H1 (cell line): Measurements from ENCODE around the gene KCNMA1. TPM values are rescaled to one million over a fixed set of nuclear protein-coding genes. Genes with fewer than 3 reads are reported as not detected.

Source experiments
- CTCF ChIA-PET: fragments of 300-600 bp; sonication (Branson Sonifier 250); formaldehyde crosslinking; loops from one replicate; lab custom pipeline; 2021; ENCODE audit not compliant: partially characterized antibody; lab: Charles Lee
- POLR2A ChIA-PET: fragments of 300-600 bp; sonication (Branson Sonifier 250); formaldehyde crosslinking; loops from one replicate; lab custom pipeline; 2021; ENCODE audit warnings: inconsistent platforms; ENCODE audit not compliant: partially characterized antibody; lab: Charles Lee
- DNase-seq, 2 experiments: peaks; one replicate each; pipeline versions ENCODE4 v3.0.0 to v3.0.0-alpha.2; 2010 to 2022; ENCODE audit warnings: low spot score in 2 of 2, low read depth in 1 of 2, mixed read lengths in 1 of 2
- FAIRE-seq: peaks from 2 replicates; lab custom pipeline; 2011; peaks lifted over from hg19 to GRCh38; lab: Jason Lieb, UNC
- H2AFZ ChIP-seq: 2 replicates; pipeline ENCODE4 v1.8.1; 2012; ENCODE audit warnings: low read length, inconsistent platforms
- H2AK5ac ChIP-seq: 2 replicates; pipeline ENCODE4 v1.6.1; 2013; ENCODE audit warnings: low read depth, low read length
- H2BK120ac ChIP-seq: replicated peaks from 2 replicates; pipeline ENCODE3; 2013; ENCODE audit warnings: low read depth, low read length, inconsistent platforms
- H2BK12ac ChIP-seq: 2 replicates; pipeline ENCODE4 v1.6.1; 2013; ENCODE audit warnings: low read depth, low read length
- H2BK15ac ChIP-seq: 2 replicates; pipeline ENCODE4 v1.6.1; 2013; ENCODE audit warnings: low read length
- H2BK20ac ChIP-seq: 2 replicates; pipeline ENCODE4 v1.6.1; 2013; ENCODE audit warnings: low read length
- H2BK5ac ChIP-seq: 2 replicates; pipeline ENCODE4 v1.6.1; 2013; ENCODE audit warnings: low read depth, low read length
- H3K14ac ChIP-seq: 2 replicates; pipeline ENCODE4 v1.6.1; 2013; ENCODE audit warnings: inconsistent platforms; ENCODE audit not compliant: insufficient read length
- H3K18ac ChIP-seq: 2 replicates; pipeline ENCODE4 v1.6.1; 2013; ENCODE audit warnings: low read length; ENCODE audit errors: extremely low read depth
- H3K23ac ChIP-seq: 2 replicates; pipeline ENCODE4 v1.6.1; 2013; ENCODE audit warnings: inconsistent platforms; ENCODE audit not compliant: insufficient read length
- H3K23me2 ChIP-seq: 2 replicates; pipeline ENCODE4 v1.6.1; 2013; ENCODE audit warnings: low read depth, low read length
- H3K27ac ChIP-seq: 2 replicates; pipeline ENCODE4 v1.6.1; 2011; ENCODE audit warnings: low read depth, low read length, inconsistent platforms
- H3K27me3 ChIP-seq, 4 experiments: replicated peaks in 1 of 4; 1 replicate in 1 of 4; 2 replicates in 3 of 4; pipeline versions ENCODE4 v1.6.1 to v1.8.1; 2011 to 2013; ENCODE audit warnings: low read length in 3 of 4, mild to moderate bottlenecking in 3 of 4, inconsistent platforms in 2 of 4, mixed read lengths in 2 of 4, moderate library complexity in 1 of 4; ENCODE audit not compliant: control insufficient read depth in 3 of 4, insufficient read depth in 3 of 4; ENCODE audit errors: extremely low read depth in 1 of 4
- H3K36me3 ChIP-seq, 4 experiments: 2 replicates each; pipeline versions ENCODE4 v1.6.1 to v1.8.1; 2011 to 2013; ENCODE audit warnings: mild to moderate bottlenecking in 4 of 4, low read length in 3 of 4, moderate library complexity in 2 of 4, control low read depth in 1 of 4, inconsistent platforms in 1 of 4; ENCODE audit not compliant: insufficient read depth in 4 of 4, control insufficient read depth in 2 of 4
- H3K4ac ChIP-seq: replicated peaks from 2 replicates; pipeline ENCODE3; 2013; ENCODE audit warnings: low read length, low read depth, mixed read lengths, inconsistent platforms; ENCODE audit not compliant: insufficient read length
- H3K4me1 ChIP-seq, 4 experiments: replicated peaks in 1 of 4; 1 replicate in 1 of 4; 2 replicates in 3 of 4; pipeline versions ENCODE4 v1.6.1 to v1.8.1; 2011 to 2013; ENCODE audit warnings: low read length in 3 of 4, inconsistent platforms in 2 of 4, mixed read lengths in 1 of 4; ENCODE audit not compliant: insufficient read depth in 4 of 4, control insufficient read depth in 3 of 4
- H3K4me2 ChIP-seq, 2 experiments: 2 replicates each; pipeline versions ENCODE4 v1.6.1 to v1.8.1; 2011 to 2013; ENCODE audit warnings: low read depth in 2 of 2, low read length in 2 of 2, control low read depth in 1 of 2, inconsistent platforms in 1 of 2, mild to moderate bottlenecking in 1 of 2; ENCODE audit not compliant: insufficient read depth in 1 of 2
- H3K4me3 ChIP-seq, 4 experiments: fragments of 200-600, 300-600 bp in 1 of 4; sonication (generic), shearing (Covaris generic), sonication (Bioruptor Twin) in 1 of 4; 2 replicates each; pipeline versions ENCODE4 v1.5.1 to v1.8.1; 2011 to 2016; ENCODE audit warnings: low read length in 4 of 4, low read depth in 3 of 4, control low read depth in 2 of 4, inconsistent platforms in 2 of 4, mild to moderate bottlenecking in 2 of 4, mixed read lengths in 1 of 4, moderate library complexity in 1 of 4; ENCODE audit not compliant: insufficient read depth in 2 of 4; ENCODE audit errors: extremely low read depth in 1 of 4
- H3K56ac ChIP-seq: replicated peaks from 2 replicates; pipeline ENCODE3; 2013; ENCODE audit warnings: low read depth, mild to moderate bottlenecking, mixed read lengths, low read length, inconsistent platforms; ENCODE audit not compliant: insufficient read length
- H3K79me1 ChIP-seq: 2 replicates; pipeline ENCODE4 v1.6.1; 2013; ENCODE audit warnings: low read depth, low read length, control low read depth
- H3K79me2 ChIP-seq, 2 experiments: 2 replicates each; pipeline versions ENCODE4 v1.6.1 to v1.8.1; 2012 to 2013; ENCODE audit warnings: low read length in 2 of 2, mild to moderate bottlenecking in 2 of 2, inconsistent platforms in 1 of 2; ENCODE audit not compliant: insufficient read depth in 2 of 2, control insufficient read depth in 1 of 2
- H3K9ac ChIP-seq, 4 experiments: replicated peaks in 1 of 4; 1 replicate in 1 of 4; 2 replicates in 3 of 4; pipeline versions ENCODE4 v1.6.1 to v1.8.1; 2011 to 2013; ENCODE audit warnings: low read depth in 3 of 4, low read length in 3 of 4, control low read depth in 2 of 4, mild to moderate bottlenecking in 2 of 4, moderate library complexity in 2 of 4, inconsistent platforms in 1 of 4; ENCODE audit errors: extremely low read depth in 1 of 4
- H3K9me3 ChIP-seq, 2 experiments: 2 replicates each; pipeline versions ENCODE4 v1.6.1 to v1.8.1; 2012 to 2013; ENCODE audit warnings: mild to moderate bottlenecking in 2 of 2, moderate library complexity in 2 of 2, control low read depth in 1 of 2, inconsistent platforms in 1 of 2, low read depth in 1 of 2, low read length in 1 of 2, mixed read lengths in 1 of 2; ENCODE audit not compliant: insufficient read depth in 2 of 2
- H4K20me1 ChIP-seq, 2 experiments: replicated peaks in 1 of 2; 2 replicates each; pipeline versions ENCODE3 to v1.8.1; 2011 to 2013; ENCODE audit warnings: inconsistent platforms in 2 of 2, low read length in 2 of 2, mild to moderate bottlenecking in 1 of 2; ENCODE audit not compliant: insufficient read depth in 2 of 2, control insufficient read depth in 1 of 2
- H4K5ac ChIP-seq: 2 replicates; pipeline ENCODE4 v1.6.1; 2013; ENCODE audit warnings: low read length, low read depth, mixed read lengths, inconsistent platforms; ENCODE audit not compliant: insufficient read length
- H4K8ac ChIP-seq: 2 replicates; pipeline ENCODE4 v1.8.0; 2013; ENCODE audit warnings: mild to moderate bottlenecking, moderate library complexity, low read length, inconsistent platforms; ENCODE audit not compliant: insufficient read depth; ENCODE audit errors: extremely low read depth
- H4K91ac ChIP-seq: replicated peaks from 2 replicates; pipeline ENCODE3; 2013; ENCODE audit warnings: low read length, mixed read lengths, inconsistent platforms; ENCODE audit not compliant: insufficient read length
- CHD2 ChIP-seq: IDR thresholded peaks from 2 replicates; pipeline ENCODE4 v1.6.1; 2012; ENCODE audit warnings: low read length, improper control_type of control experiment
- JUN ChIP-seq: IDR thresholded peaks from 2 replicates; pipeline ENCODE4 v1.6.1; 2011; ENCODE audit warnings: low read depth, mild to moderate bottlenecking, improper control_type of control experiment, low read length
- NANOG ChIP-seq: IDR thresholded peaks from 2 replicates; pipeline ENCODE4 v1.6.1; 2011; ENCODE audit warnings: low read length, low read depth, mild to moderate bottlenecking, inconsistent platforms; ENCODE audit not compliant: insufficient read depth, poor library complexity, severe bottlenecking
- PHF8 ChIP-seq: fragments of 200-600 bp; sonication (generic); conservative IDR thresholded peaks from 2 replicates; pipeline ENCODE4 v1.7.1; 2012; ENCODE audit warnings: low read depth, mild to moderate bottlenecking, inconsistent platforms, low read length, moderate library complexity
- SIRT6 ChIP-seq: IDR thresholded peaks from one replicate; pipeline ENCODE4 v1.7.1; 2012; ENCODE audit warnings: low read length, inconsistent platforms
- SUZ12 ChIP-seq: fragments of 200-600 bp; sonication (generic); IDR thresholded peaks from 2 replicates; pipeline ENCODE4 v1.6.1; 2012; ENCODE audit warnings: mild to moderate bottlenecking, inconsistent platforms, low read length, moderate library complexity, mixed read lengths
- TAF7 ChIP-seq: optimal IDR thresholded peaks from 2 replicates; pipeline ENCODE3; 2011; ENCODE audit warnings: low read depth, mild to moderate bottlenecking, inconsistent platforms, low read length, moderate library complexity, borderline replicate concordance
- WGBS, 2 experiments: shearing (Covaris generic) in 1 of 2; methylation state at CpG; one replicate each; pipeline versions ENCODE4 v1.1.6 to v1.1.7; 2013 to 2015; ENCODE audit warnings: low lambda C conversion rate in 2 of 2, mixed read lengths in 2 of 2, inconsistent platforms in 1 of 2, low coverage in 1 of 2, missing lambda C conversion rate in 1 of 2; ENCODE audit not compliant: insufficient replicate concordance in 2 of 2, insufficient coverage in 1 of 2, insufficient read length in 1 of 2; ENCODE audit errors: extremely low coverage in 1 of 2, missing lambda C conversion rate in 1 of 2; 5-methylcytosine and 5-hydroxymethylcytosine counted together
- polyA plus RNA-seq, 7 experiments: library from polyadenylated mRNA; depleted of rRNA in 3 of 7; stranded (reverse) in 5 of 7; unstranded in 2 of 7; fragments of >200 nt in 5 of 7; fragments of 200-250 nt in 2 of 7; gene quantifications; 1 replicate in 5 of 7; 2 replicates in 1 of 7; 4 replicates in 1 of 7; pipeline versions ENCODE4 v1.2.1 to v1.2.3, GENCODE V29; 2011 to 2013; ENCODE audit warnings: missing spikeins in 2 of 7, mixed read lengths in 2 of 7
- total RNA-seq: library from RNA; stranded (reverse); fragmentation: NEBNext Ultra II Directional; extraction: Animal tissue kit (Norgen Biotek cat#: 25700); gene quantifications from 2 replicates; pipeline ENCODE4 v1.2.1, GENCODE V29; 2021
- TF ChIP-seq, protein P1 (sequence below): IDR thresholded peaks from 2 replicates; pipeline ENCODE4 v1.6.1; 2012; ENCODE audit warnings: inconsistent platforms

KCNMA1 gene
- total and polyA plus RNA-seq, 2 of the 8 experiments (the other 6 are each of a cell fraction or from before 2014, with no cell fraction given): 10.2 to 11.1 TPM

- no peak overlapping the region for H2BK5ac ChIP-seq
- H4K20me1 ChIP-seq: no peaks in the 10 kb centered on the region
- H3K14ac ChIP-seq: no peak overlapping the region
- no peak overlapping the region for H2AFZ ChIP-seq
- H3K18ac ChIP-seq: no peak overlapping the region
- H3K27ac ChIP-seq: no peak overlapping the region
- no peak overlapping the region for H3K9ac ChIP-seq
- no peak overlapping the region for H3K4me2 ChIP-seq
- no peak overlapping the region for H4K8ac ChIP-seq
- no peak overlapping the region for H2BK12ac ChIP-seq
- no peak overlapping the region for H3K4me3 ChIP-seq
- no peak overlapping the region for H4K5ac ChIP-seq
- no peak overlapping the region for H3K56ac ChIP-seq
- H3K79me1 ChIP-seq: no peaks in the 10 kb centered on the region
- no peaks in the 10 kb centered on the region for H3K36me3 ChIP-seq
- H3K23ac ChIP-seq: no peak overlapping the region
- H4K91ac ChIP-seq: no peak overlapping the region
- TF ChIP-seq, protein P1, sequence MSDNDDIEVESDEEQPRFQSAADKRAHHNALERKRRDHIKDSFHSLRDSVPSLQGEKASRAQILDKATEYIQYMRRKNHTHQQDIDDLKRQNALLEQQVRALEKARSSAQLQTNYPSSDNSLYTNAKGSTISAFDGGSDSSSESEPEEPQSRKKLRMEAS: no peak
- TF ChIP-seq SUZ12 (no peak), SIRT6 (no peak), TAF7 (no peak), PHF8 (no peak), CHD2 (no peak), JUN (no peak), NANOG (no peak)
- TF ChIP-seq, all 59 proteins: peak for 0
- FAIRE-seq (no peak), DNase-seq (no peak)
- Histone ChIP-seq H2BK120ac (no peak overlapping the region), H3K79me2 (no peaks in the 10 kb centered on the region), H3K4me1 (peaks cover 0 to 3% (median 0%) of the 10 kb centered on the region in 4 experiments; a peak in 1 of 7 replicates), H2BK15ac (no peak overlapping the region), H3K9me3 (no peaks in the 10 kb centered on the region), H3K4ac (no peak overlapping the region), H3K27me3 (no peaks in the 10 kb centered on the region), H2BK20ac (no peak overlapping the region), H2AK5ac (no peak overlapping the region), H3K23me2 (no peaks in the 10 kb centered on the region)
- POLR2A ChIA-PET: no interaction called here
- CTCF ChIA-PET: interaction anchor here (1.1 to 2.7 kb wide), 4 partner anchors 16 to 196 kb away, joined by 3 to 7 read pairs (median 4); no protein-coding TSS in a partner anchor
- WGBS, 2 experiments: 86% methylated on average over 7 of the region's 7 CpGs; no CpG with 5 or more reads in 1 of the 2 experiments
These were observed 48.7 kb downstream of the KCNMA1 start for GRCh38 chr10:77588886-77589285.
